Chondrocyte (in vitro differentiated cells): ENCODE results near the gene PRKAG1. TPM values are rescaled to one million over a fixed set of nuclear protein-coding genes. Genes with fewer than 3 reads are reported as not detected.

Source experiments
- DNase-seq: peaks from one replicate; pipeline ENCODE4 v3.0.0; 2021; ENCODE audit warnings: mixed read lengths, low spot score
- H3K27ac Mint-ChIP-seq: one replicate; pipeline ENCODE4 v1.8.0; 2021; ENCODE audit warnings: mild to moderate bottlenecking, moderate library complexity, mixed read lengths; ENCODE audit not compliant: unreplicated experiment
- H3K27me3 Mint-ChIP-seq: 2 replicates; pipeline ENCODE4 v1.8.0; 2021; ENCODE audit warnings: low read depth, mixed read lengths
- H3K36me3 Mint-ChIP-seq: 2 replicates; pipeline ENCODE4 v1.8.0; 2021; ENCODE audit warnings: low read depth, mixed read lengths
- H3K4me1 Mint-ChIP-seq: 2 replicates; pipeline ENCODE4 v1.8.0; 2021; ENCODE audit warnings: low read depth, mild to moderate bottlenecking, mixed read lengths
- H3K4me3 Mint-ChIP-seq: one replicate; pipeline ENCODE4 v1.8.0; 2021; ENCODE audit warnings: mild to moderate bottlenecking, moderate library complexity, mixed read lengths; ENCODE audit not compliant: unreplicated experiment
- H3K9me3 Mint-ChIP-seq: 2 replicates; pipeline ENCODE4 v1.8.0; 2021; ENCODE audit warnings: low read depth, mixed read lengths
- CTCF ChIP-seq: fragments of 200-600 bp; sonication (generic); IDR thresholded peaks from 2 replicates; pipeline ENCODE4 v1.5.0; 2021; ENCODE audit warnings: antibody characterized with exemption, mild to moderate bottlenecking, moderate library complexity
- total RNA-seq: library from RNA; stranded (reverse); gene quantifications from 3 replicates; pipeline ENCODE4 v1.2.1, GENCODE V29; 2021

Gene PRKAG1
- total RNA-seq, 1 donor from 2014 or later: 61.7 TPM

DNA sequence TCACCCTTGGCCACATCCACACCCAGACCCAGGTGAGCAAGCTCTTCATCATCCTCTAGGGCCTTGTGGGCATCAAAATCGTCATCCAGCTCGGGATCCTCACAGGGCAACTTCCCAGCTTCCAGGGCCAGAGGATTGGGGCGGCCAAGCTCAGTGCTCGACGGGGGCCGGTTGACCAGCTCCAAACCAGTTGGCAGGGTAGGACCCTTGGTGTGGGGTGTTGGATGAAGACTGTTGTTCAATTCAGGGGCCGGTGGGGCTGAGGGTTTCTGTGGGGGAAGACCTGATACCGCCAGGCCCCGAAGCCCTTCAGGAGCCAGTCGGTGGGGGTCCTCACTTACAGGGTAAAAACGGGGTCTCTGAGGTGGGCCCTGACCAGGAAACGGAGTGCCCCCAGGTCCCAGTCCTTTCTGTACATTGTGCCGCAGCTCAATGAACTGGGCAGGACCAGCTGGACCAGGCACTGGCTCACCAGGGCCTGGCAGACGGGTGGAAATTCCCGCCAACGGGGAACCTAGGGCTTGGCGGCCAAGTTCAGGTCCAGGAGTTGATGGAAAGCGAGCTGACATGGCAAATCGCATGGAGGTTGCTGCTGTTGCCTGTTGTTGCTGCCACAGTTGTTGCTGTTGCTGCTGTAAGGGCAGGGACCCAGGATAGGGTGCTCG lies 19.8 kb upstream of the PRKAG1 start:
- H3K27me3 Mint-ChIP-seq: no peaks in the 10 kb centered on the region
- H3K27ac Mint-ChIP-seq: no peak overlapping the region
- no peak for TF ChIP-seq CTCF
- no peaks in the 10 kb centered on the region for H3K9me3 Mint-ChIP-seq
- peaks cover 40% of the 10 kb centered on the region for H3K36me3 Mint-ChIP-seq
- H3K4me3 Mint-ChIP-seq: no peak overlapping the region
- DNase-seq: no peak
- no peaks in the 10 kb centered on the region for H3K4me1 Mint-ChIP-seq

DNA sequence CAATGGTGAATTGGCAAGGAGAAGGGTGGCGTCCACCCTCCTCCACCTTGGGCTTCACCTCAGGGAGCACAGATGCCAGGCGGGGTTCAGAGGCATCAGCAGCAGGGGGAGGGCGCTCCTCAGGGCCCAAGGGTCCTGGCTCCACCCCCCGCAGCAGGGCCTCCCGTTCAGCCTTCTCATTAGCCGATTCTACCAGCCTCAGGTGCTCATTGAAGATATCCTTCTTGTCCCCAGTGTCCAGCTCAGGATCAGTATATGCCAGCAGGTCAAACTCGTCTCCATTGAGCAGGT lies 19.3 kb upstream of the PRKAG1 start:
- TF ChIP-seq CTCF: no peak
- no peaks in the 10 kb centered on the region for H3K27me3 Mint-ChIP-seq
- no peak for DNase-seq
- no peak overlapping the region for H3K4me3 Mint-ChIP-seq
- no peaks in the 10 kb centered on the region for H3K9me3 Mint-ChIP-seq
- peaks cover 35% of the 10 kb centered on the region for H3K36me3 Mint-ChIP-seq
- no peaks in the 10 kb centered on the region for H3K4me1 Mint-ChIP-seq
- no peak overlapping the region for H3K27ac Mint-ChIP-seq

- TF ChIP-seq CTCF: no peak
- Mint-ChIP-seq H3K9me3 (no peaks in the 10 kb centered on the region), H3K4me3 (no peak overlapping the region), H3K4me1 (no peaks in the 10 kb centered on the region), H3K27ac (no peak overlapping the region), H3K27me3 (no peaks in the 10 kb centered on the region), H3K36me3 (peaks cover 38% of the 10 kb centered on the region)
- DNase-seq: peak; percentile 86
Measured at GRCh38 chr12:49037111-49037946, 18.8 kb upstream of the PRKAG1 start.

DNA sequence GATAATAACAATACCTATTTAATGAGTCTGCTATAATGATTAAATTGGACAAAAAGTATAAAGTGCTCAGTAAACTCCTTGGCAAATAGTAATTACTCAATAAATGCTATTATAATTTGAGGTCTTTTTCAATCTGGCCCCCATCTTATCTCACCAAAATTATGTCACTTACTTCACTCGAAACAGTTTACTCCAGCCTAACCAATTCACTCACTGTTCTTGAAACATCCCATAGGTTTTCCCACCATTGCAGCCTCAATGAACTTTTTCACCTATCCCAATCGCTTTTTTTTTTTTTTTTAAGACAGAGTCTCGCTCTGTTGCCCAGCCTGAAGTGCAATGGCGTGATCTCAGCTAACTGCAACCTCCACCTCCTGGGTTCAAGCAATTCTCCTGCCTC lies 17.5 kb upstream of the PRKAG1 start:
- Mint-ChIP-seq H3K36me3 (peaks cover 38% of the 10 kb centered on the region), H3K27ac (no peak overlapping the region), H3K4me3 (no peak overlapping the region), H3K27me3 (no peaks in the 10 kb centered on the region), H3K9me3 (no peaks in the 10 kb centered on the region), H3K4me1 (no peaks in the 10 kb centered on the region)
- DNase-seq: no peak
- no peak for TF ChIP-seq CTCF

DNA sequence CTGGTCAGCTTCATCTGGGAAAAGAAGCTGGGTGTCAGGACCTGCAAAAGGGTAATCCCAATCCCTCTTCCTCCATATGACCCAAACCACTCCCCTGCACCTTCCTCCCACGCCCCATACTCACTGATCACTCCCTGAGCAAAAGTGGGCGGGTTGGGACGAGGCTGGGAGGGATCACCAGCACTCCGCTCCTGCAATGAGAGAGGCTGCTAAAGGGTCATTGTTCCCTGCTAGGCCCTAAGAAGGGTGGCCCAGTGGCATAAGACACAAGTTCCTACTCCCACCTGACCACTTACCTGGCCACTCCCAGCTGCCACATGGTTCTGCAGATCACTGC lies 15.7 kb upstream of the PRKAG1 start:
- Mint-ChIP-seq H3K4me1 (no peaks in the 10 kb centered on the region), H3K9me3 (no peaks in the 10 kb centered on the region), H3K27me3 (no peaks in the 10 kb centered on the region), H3K4me3 (no peak overlapping the region), H3K36me3 (peaks cover 31% of the 10 kb centered on the region), H3K27ac (no peak overlapping the region)
- no peak for TF ChIP-seq CTCF
- peak; percentile 29 for DNase-seq
